Fibroblast of the aortic adventitia (primary cell): ENCODE results near the gene CLDN6. TPM values are rescaled to one million over a fixed set of nuclear protein-coding genes. Genes with fewer than 3 reads are reported as not detected.

Source experiments
- DNase-seq: peaks from one replicate; pipeline ENCODE4 v3.0.0-alpha.2; 2010; ENCODE audit warnings: low read depth
- H3K4me3 ChIP-seq: 2 replicates; pipeline ENCODE4 v1.5.1; 2011; ENCODE audit warnings: low read depth, mild to moderate bottlenecking, control low read depth, low read length, moderate library complexity
- total RNA-seq: library from RNA; depleted of rRNA; stranded (reverse); fragments of >200 nt; gene quantifications from 2 replicates; pipeline ENCODE4 v1.2.3, GENCODE V29; 2012; ENCODE audit warnings: low replicate concordance
- TF ChIP-seq, protein P1 (sequence below): IDR thresholded peaks from 2 replicates; pipeline ENCODE4 v1.5.1; 2011; ENCODE audit warnings: mild to moderate bottlenecking, low read length, control low read depth, inconsistent platforms; ENCODE audit not compliant: insufficient read depth

Gene CLDN6
- total RNA-seq, 1 donor, result not detected

GRCh38 chr16:3030222-3031212 lies 12.5 kb upstream of the CLDN6 start:
- no peak overlapping the region for H3K4me3 ChIP-seq
- DNase-seq, result no peak
- TF ChIP-seq, protein P1, sequence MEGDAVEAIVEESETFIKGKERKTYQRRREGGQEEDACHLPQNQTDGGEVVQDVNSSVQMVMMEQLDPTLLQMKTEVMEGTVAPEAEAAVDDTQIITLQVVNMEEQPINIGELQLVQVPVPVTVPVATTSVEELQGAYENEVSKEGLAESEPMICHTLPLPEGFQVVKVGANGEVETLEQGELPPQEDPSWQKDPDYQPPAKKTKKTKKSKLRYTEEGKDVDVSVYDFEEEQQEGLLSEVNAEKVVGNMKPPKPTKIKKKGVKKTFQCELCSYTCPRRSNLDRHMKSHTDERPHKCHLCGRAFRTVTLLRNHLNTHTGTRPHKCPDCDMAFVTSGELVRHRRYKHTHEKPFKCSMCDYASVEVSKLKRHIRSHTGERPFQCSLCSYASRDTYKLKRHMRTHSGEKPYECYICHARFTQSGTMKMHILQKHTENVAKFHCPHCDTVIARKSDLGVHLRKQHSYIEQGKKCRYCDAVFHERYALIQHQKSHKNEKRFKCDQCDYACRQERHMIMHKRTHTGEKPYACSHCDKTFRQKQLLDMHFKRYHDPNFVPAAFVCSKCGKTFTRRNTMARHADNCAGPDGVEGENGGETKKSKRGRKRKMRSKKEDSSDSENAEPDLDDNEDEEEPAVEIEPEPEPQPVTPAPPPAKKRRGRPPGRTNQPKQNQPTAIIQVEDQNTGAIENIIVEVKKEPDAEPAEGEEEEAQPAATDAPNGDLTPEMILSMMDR, result no peak

- no peak overlapping the region for H3K4me3 ChIP-seq
- TF ChIP-seq, protein P1, result no peak
- DNase-seq, result peak; percentile 13
Observed at GRCh38 chr16:3029491-3030221, 11.7 kb upstream of the CLDN6 start.

DNA sequence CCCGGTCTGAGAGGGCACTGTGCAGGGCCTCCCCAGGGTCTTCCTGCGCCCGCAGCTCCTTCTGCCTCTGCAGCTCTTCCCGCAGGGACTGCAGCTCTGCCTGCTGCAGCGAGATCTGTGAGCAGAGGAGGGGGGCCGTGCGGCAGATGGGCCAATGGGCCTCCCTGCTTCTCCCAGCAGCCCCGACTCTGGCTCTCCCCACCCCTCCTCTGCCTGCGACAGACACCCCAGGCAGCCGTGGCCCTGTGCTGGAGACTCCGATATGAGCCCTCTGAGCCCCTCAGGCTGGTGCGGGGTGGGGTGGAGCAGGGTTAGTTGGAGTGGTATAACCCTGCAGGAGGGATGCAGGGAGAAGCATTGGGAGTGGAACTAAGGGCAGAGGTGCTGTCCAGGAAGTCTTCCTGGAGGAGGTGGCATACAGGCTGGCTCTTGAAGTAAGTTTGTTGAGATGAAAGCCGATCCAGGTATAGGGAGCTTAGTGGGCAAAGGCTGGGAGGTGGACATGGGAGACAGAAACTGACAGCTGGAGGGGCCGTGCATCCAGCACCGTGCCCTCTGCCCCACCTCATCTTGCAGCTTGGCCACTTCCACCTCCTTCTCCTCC lies 10.8 kb upstream of the CLDN6 start:
- TF ChIP-seq, protein P1, result no peak
- no peak for DNase-seq
- no peak overlapping the region for H3K4me3 ChIP-seq

- peak; percentile 39 for DNase-seq
- H3K4me3 ChIP-seq, result no peak overlapping the region
- TF ChIP-seq, protein P1, result peak; percentile 59
Observed at GRCh38 chr16:3027983-3028715, 10.2 kb upstream of the CLDN6 start.

- no peak overlapping the region for H3K4me3 ChIP-seq
- no peak for DNase-seq
- TF ChIP-seq, protein P1, result no peak
Observed at GRCh38 chr16:3027489-3027795, 9.5 kb upstream of the CLDN6 start.

DNA sequence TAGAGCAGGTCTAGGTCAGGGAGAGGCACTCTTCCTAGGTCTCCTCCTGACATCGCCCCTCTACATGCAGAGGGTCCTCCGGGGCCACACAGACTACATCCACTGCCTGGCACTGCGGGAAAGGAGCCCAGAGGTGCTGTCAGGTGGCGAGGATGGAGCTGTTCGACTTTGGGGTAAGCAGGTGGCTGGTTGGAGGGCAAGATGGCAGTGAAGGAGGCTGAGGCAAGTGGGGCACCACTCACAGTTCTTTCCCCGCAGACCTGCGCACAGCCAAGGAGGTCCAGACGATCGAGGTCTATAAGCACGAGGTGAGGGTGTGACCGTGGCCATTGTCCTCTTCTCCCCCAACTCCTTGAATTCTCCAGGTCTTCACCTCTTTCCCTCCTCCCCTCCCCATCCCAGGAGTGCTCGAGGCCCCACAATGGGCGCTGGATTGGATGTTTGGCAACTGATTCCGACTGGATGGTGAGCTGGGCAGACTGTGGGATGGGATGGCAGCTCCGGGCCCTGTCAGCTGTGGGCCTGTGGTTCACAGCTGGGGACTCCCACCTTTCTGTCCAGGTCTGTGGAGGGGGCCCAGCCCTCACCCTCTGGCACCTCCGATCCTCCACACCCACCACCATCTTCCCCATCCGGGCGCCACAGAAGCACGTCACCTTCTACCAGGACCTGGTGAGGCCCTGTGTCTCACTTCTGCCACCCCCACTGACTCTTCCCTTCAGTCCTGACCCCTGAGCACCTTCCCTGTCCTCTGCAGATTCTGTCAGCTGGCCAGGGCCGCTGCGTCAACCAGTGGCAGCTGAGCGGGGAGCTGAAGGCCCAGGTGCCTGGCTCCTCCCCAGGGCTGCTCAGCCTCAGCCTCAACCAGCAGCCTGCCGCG lies 8.9 kb upstream of the CLDN6 start:
- TF ChIP-seq, protein P1, result no peak
- H3K4me3 ChIP-seq, result no peak overlapping the region
- no peak for DNase-seq
